HEK293 (cell line): Measurements from ENCODE around the gene TMPRSS7.

Experiments used
- CTCF ChIA-PET: fragments of 350-600 bp; formaldehyde crosslinking; extraction: SDS; loops from one replicate; lab custom pipeline; 2021; ENCODE audit warnings: antibody characterized with exemption; lab: Yijun Ruan, JAX
- POLR2A ChIA-PET: fragments of 300-600 bp; formaldehyde crosslinking; extraction: SDS; loops from one replicate; lab custom pipeline; 2020; ENCODE audit warnings: antibody characterized with exemption, inconsistent platforms; lab: Yijun Ruan, JAX
- H3K27ac ChIP-seq: fragments of 200-500 bp; sonication (Bioruptor generic); 2 replicates; pipeline ENCODE4 v1.5.1; 2014; ENCODE audit warnings: low read depth, low read length, control low read depth, inconsistent platforms; ENCODE audit errors: extremely low read depth
- H3K36me3 ChIP-seq, 2 experiments: fragments of 200-500 bp in 1 of 2; sonication (Bioruptor generic) in 1 of 2; 1 replicate in 1 of 2; 2 replicates in 1 of 2; pipeline ENCODE4 v1.5.1; 2014 to 2017; ENCODE audit warnings: inconsistent platforms in 2 of 2, low read length in 2 of 2; ENCODE audit not compliant: control insufficient read depth in 2 of 2, insufficient read depth in 1 of 2
- H3K4me1 ChIP-seq: fragments of 200-500 bp; sonication (Bioruptor generic); 2 replicates; pipeline ENCODE4 v1.5.1; 2014; ENCODE audit warnings: mild to moderate bottlenecking, low read length, inconsistent platforms; ENCODE audit not compliant: control insufficient read depth, insufficient read depth
- H3K4me3 ChIP-seq: 2 replicates; pipeline ENCODE4 v1.5.1; 2011; ENCODE audit warnings: low read depth, mild to moderate bottlenecking, control low read depth, low read length, moderate library complexity
- H3K9me3 ChIP-seq: fragments of 200-500 bp; sonication (Bioruptor generic); 2 replicates; pipeline ENCODE4 v1.5.1; 2014; ENCODE audit warnings: low read depth, low read length, inconsistent platforms; ENCODE audit not compliant: control insufficient read depth, insufficient read depth
- GLIS2 ChIP-seq: fragments of 450-650 bp; formaldehyde crosslinking; IDR thresholded peaks from 2 replicates; pipeline ENCODE4 v1.5.1; 2016; ENCODE audit warnings: missing biosample characterization, missing genetic modification characterization
- HOXC10 ChIP-seq: sonication (generic); formaldehyde crosslinking; IDR thresholded peaks from 2 replicates; pipeline ENCODE4 v1.8.1; 2023; ENCODE audit warnings: mild to moderate bottlenecking, missing genetic modification reagents
- ZFHX2 ChIP-seq: fragments of 450-650 bp; formaldehyde crosslinking; conservative IDR thresholded peaks from 2 replicates; pipeline ENCODE4 v1.5.1; 2016; ENCODE audit warnings: missing biosample characterization, missing genetic modification characterization
- ZNF132 ChIP-seq: fragments of 450-650 bp; formaldehyde crosslinking; IDR thresholded peaks from 2 replicates; pipeline ENCODE4 v1.5.1; 2017; ENCODE audit warnings: missing biosample characterization, missing genetic modification characterization, borderline replicate concordance
- ZNF140 ChIP-seq: fragments of 450-650 bp; formaldehyde crosslinking; IDR thresholded peaks from 2 replicates; pipeline ENCODE4 v1.5.1; 2016; ENCODE audit warnings: missing biosample characterization, missing genetic modification characterization
- ZNF19 ChIP-seq: fragments of 450-650 bp; formaldehyde crosslinking; IDR thresholded peaks from 2 replicates; pipeline ENCODE4; 2016; ENCODE audit warnings: missing biosample characterization, missing genetic modification characterization, low read depth
- ZNF223 ChIP-seq: fragments of 450-650 bp; formaldehyde crosslinking; IDR thresholded peaks from 2 replicates; pipeline ENCODE4 v1.5.1; 2016; ENCODE audit warnings: missing biosample characterization, missing genetic modification characterization
- ZNF23 ChIP-seq: fragments of 450-650 bp; formaldehyde crosslinking; IDR thresholded peaks from 2 replicates; pipeline ENCODE4 v1.5.1; 2016; ENCODE audit warnings: missing biosample characterization, missing genetic modification characterization, borderline replicate concordance
- ZNF48 ChIP-seq: fragments of 450-650 bp; formaldehyde crosslinking; IDR thresholded peaks from 2 replicates; pipeline ENCODE4 v1.5.1; 2016; ENCODE audit warnings: missing biosample characterization, missing genetic modification characterization
- ZNF560 ChIP-seq: fragments of 450-650 bp; formaldehyde crosslinking; IDR thresholded peaks from 2 replicates; pipeline ENCODE4 v1.5.1; 2017; ENCODE audit warnings: missing biosample characterization, missing genetic modification characterization, borderline replicate concordance
- ZNF660 ChIP-seq: fragments of 450-650 bp; IDR thresholded peaks from 2 replicates; pipeline ENCODE4 v1.5.1; 2018; ENCODE audit warnings: missing biosample characterization, mild to moderate bottlenecking, missing genetic modification characterization
- ZNF768 ChIP-seq: fragments of 450-650 bp; formaldehyde crosslinking; IDR thresholded peaks from 2 replicates; pipeline ENCODE4 v1.5.1; 2018; ENCODE audit warnings: missing biosample characterization, mild to moderate bottlenecking, missing genetic modification characterization
- TF ChIP-seq, protein P1 (sequence below): fragments of 450-650 bp; IDR thresholded peaks from 2 replicates; pipeline ENCODE4 v1.5.1; 2018; ENCODE audit warnings: missing biosample characterization, missing genetic modification characterization
- TF ChIP-seq, protein P2 (sequence below): sonication (generic); formaldehyde crosslinking; IDR thresholded peaks from 2 replicates; pipeline ENCODE4 v1.8.1; 2022; ENCODE audit warnings: mild to moderate bottlenecking, moderate library complexity, missing genetic modification reagents

TMPRSS7 gene

DNA sequence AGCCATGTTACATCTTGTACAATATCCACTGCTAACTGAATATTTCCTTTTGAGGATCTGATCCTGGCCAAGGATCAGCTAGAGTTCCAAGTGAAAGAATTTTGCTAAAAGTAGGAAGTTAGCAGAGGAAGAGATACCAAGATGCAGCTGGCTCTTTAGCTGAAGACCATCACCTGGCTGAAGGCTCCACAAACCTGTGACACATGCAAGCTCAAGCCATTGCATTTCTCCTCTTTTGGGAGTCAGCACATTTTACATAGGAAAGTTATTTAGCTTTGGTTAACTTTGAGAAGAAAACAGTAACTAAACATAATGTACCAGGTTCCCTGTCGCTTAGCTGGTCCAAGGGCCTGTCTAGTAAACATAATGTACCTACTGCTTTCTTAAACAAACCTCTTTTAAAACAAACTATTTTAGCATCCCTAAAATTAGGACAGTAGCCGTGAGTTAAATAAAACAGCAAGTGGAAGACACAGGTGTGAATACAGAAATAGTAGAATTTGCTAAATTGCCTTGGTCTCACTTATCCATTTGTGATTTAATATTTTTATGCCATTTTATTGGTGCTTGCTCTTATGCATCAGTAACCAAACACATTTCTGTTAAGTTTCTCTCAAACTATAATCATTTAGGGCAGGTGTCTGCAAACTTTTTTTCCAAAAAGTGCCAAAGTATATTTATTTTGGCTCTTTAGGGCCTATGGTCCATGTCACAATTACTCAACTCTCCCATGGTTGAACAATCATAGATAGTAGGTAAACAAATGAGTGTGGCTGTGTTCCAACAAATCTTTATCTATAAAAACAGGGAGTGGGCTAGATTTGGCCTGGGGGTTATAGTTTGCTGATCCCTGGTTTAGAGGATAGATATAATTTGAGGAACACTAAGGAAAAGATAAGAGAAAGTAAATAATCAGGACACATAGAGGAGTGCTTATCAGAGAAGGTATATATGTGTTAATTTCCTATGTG is 87.3 kb downstream of the TMPRSS7 start:
- Histone ChIP-seq H3K9me3 (no peaks in the 10 kb centered on the region), H3K27ac (no peak overlapping the region), H3K36me3 (peaks cover 0 to 35% of the 10 kb centered on the region in 2 experiments; a peak in 1 of 3 replicates), H3K4me3 (no peak overlapping the region), H3K4me1 (0 out of 2 replicates have a peak, but pooled peaks cover 6% of the 10 kb centered on the region)
- CTCF ChIA-PET, result interaction anchor here (1.4 kb wide), 1 partner anchor 11 kb away, joined by 5 read pairs; no protein-coding TSS in a partner anchor
- POLR2A ChIA-PET, result no interaction called here
- TF ChIP-seq ZNF660 (tag by site-specific recombination), result no peak
- TF ChIP-seq HOXC10 (CRISPR knock-in tag), result no peak
- no peak for TF ChIP-seq GLIS2 (tag by site-specific recombination)
- TF ChIP-seq ZNF768 (tag by site-specific recombination), result no peak
- no peak for TF ChIP-seq ZNF223

DNA sequence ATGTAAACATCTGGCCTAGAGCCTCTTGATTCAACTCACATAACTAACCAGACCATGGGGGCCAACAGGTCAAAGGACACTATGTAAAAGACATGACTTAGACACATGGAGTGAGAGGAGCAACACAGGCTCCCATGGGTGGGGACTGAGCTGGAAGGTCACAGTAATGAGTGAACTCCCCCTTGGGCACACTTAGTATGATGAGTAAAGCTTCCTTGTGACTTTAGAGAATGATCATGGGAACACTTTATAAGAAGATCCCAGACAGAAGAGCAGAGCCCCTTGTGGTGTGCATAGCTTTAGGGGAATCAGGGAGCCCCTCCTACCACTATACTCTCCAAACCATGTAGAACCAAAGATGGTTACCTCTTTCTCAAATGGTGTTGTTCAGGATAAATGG is 88.3 kb downstream of the TMPRSS7 start:
- Histone ChIP-seq H3K9me3 (no peaks in the 10 kb centered on the region), H3K27ac (no peak overlapping the region), H3K4me1 (0 out of 2 replicates have a peak, but pooled peaks cover 6% of the 10 kb centered on the region), H3K4me3 (no peak overlapping the region), H3K36me3 (peaks cover 0 to 30% of the 10 kb centered on the region in 2 experiments; a peak in 1 of 3 replicates)
- CTCF ChIA-PET, result no interaction called here
- POLR2A ChIA-PET, result no interaction called here
- TF ChIP-seq ZNF23 (no peak), ZNF140 (tag by site-specific recombination) (no peak), ZNF560 (no peak), ZNF19 (tag by site-specific recombination) (no peak)

DNA sequence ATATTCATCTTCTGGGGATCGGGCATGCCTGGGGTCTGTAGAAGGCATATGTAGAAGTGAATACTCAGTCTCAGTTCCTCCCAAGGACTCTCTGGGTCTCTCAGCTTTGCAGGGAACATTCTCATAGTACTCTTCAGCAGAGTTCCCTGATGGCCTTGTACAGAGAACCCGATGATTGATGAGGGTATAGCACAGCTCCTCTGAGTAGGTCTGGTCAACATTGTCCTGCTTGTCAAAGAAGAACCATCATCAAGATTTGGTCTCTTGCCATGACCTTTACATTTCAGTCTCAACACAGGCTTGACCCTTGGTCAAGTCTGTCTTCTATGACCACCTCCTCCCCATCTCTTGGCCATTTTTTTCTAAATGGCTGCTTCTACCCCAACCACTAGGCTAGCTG is 89.0 kb downstream of the TMPRSS7 start:
- Histone ChIP-seq H3K27ac (no peak overlapping the region), H3K9me3 (no peaks in the 10 kb centered on the region), H3K4me1 (0 out of 2 replicates have a peak, but pooled peaks cover 6% of the 10 kb centered on the region), H3K4me3 (no peak overlapping the region), H3K36me3 (peaks cover 0 to 28% of the 10 kb centered on the region in 2 experiments; a peak in 1 of 3 replicates)
- no peak for TF ChIP-seq ZNF132
- no peak for TF ChIP-seq ZNF48
- no peak for TF ChIP-seq ZFHX2 (tag by site-specific recombination)
- TF ChIP-seq, protein P1, sequence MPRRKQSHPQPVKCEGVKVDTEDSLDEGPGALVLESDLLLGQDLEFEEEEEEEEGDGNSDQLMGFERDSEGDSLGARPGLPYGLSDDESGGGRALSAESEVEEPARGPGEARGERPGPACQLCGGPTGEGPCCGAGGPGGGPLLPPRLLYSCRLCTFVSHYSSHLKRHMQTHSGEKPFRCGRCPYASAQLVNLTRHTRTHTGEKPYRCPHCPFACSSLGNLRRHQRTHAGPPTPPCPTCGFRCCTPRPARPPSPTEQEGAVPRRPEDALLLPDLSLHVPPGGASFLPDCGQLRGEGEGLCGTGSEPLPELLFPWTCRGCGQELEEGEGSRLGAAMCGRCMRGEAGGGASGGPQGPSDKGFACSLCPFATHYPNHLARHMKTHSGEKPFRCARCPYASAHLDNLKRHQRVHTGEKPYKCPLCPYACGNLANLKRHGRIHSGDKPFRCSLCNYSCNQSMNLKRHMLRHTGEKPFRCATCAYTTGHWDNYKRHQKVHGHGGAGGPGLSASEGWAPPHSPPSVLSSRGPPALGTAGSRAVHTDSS (tag by site-specific recombination), result no peak
- TF ChIP-seq, protein P2, sequence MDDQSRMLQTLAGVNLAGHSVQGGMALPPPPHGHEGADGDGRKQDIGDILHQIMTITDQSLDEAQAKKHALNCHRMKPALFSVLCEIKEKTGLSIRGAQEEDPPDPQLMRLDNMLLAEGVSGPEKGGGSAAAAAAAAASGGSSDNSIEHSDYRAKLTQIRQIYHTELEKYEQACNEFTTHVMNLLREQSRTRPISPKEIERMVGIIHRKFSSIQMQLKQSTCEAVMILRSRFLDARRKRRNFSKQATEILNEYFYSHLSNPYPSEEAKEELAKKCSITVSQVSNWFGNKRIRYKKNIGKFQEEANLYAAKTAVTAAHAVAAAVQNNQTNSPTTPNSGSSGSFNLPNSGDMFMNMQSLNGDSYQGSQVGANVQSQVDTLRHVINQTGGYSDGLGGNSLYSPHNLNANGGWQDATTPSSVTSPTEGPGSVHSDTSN (CRISPR knock-in tag), result no peak
- TF ChIP-seq ZNF768 (tag by site-specific recombination), result no peak
- POLR2A ChIA-PET, result no interaction called here
- CTCF ChIA-PET, result interaction anchor here (1.2 to 1.9 kb wide), 2 partner anchors 12 kb away, joined by 4 to 6 read pairs; no protein-coding TSS in a partner anchor
